Stimulated activated CD8-positive, alpha-beta memory T cell treated with anti-CD3 and anti-CD28 coated beads, Interleukin-4, amount 100 ng/mL, for 4 hours (primary cell): ENCODE measurements around the gene ERI3.
"Not testable (repeated sequence)": the region's sequence is repeated elsewhere in the genome, so short reads cannot be mapped to it uniquely, and the experiment has no call there.

Source experiments
- DNase-seq, 2 donors: peaks; one replicate each; pipeline ENCODE4 v3.0.0-alpha.2; 2020; ENCODE audit warnings: low read depth in 2 of 2, low spot score in 1 of 2

The ERI3 gene

GRCh38 chr1:44217809-44218410, 137.1 kb downstream of the ERI3 start:
- DNase-seq: peak; percentile 18 to 48

- DNase-seq: peak; percentile 66 to 81
Measured at GRCh38 chr1:44213222-44214112, 141.6 kb downstream of the ERI3 start, which contains the start of gene DMAP1. TSS of gene DMAP1 (plus strand) at chr1:44213471. CDS start at chr1:44213754, 283 bp downstream.

- no peak for DNase-seq
Measured at GRCh38 chr1:44212355-44213221, 142.5 kb downstream of the ERI3 start.

GRCh38 chr1:44210595-44210994, 144.5 kb downstream of the ERI3 start:
- DNase-seq: no peak

GRCh38 chr1:44208226-44208625, 146.8 kb downstream of the ERI3 start:
- DNase-seq: no peak

GRCh38 chr1:44206545-44206944, 148.5 kb downstream of the ERI3 start:
- not testable (repeated sequence) for DNase-seq

GRCh38 chr1:44200336-44200735, 154.7 kb downstream of the ERI3 start:
- no peak for DNase-seq

GRCh38 chr1:44174630-44175029, 180.4 kb downstream of the ERI3 start:
- no peak for DNase-seq
